GM18520 (cell line): ENCODE results near the gene LST1.
A peak's percentile ranks its signal among the peaks of the same experiment; 100 is the strongest.
"Not testable (repeated sequence)": the region's sequence is repeated elsewhere in the genome, so short reads cannot be mapped to it uniquely, and the experiment has no call there.

ENCODE experiments used
- ATAC-seq: cut with Tn5 transposase; IDR thresholded peaks from one replicate; pipeline ENCODE4 v1.9.1; 2021; ENCODE audit not compliant: unreplicated experiment

The LST1 gene

GRCh38 chr6:31580438-31580740, 5.7 kb upstream of the LST1 start:
- no peak for ATAC-seq

- ATAC-seq: peak; percentile 44
These were observed 5.2 kb upstream of the LST1 start for GRCh38 chr6:31580807-31581433.

- ATAC-seq: no peak
These were observed 4.4 kb upstream of the LST1 start for GRCh38 chr6:31581434-31582229.

- no peak for ATAC-seq
These were observed 3.8 kb upstream of the LST1 start, which contains the start of gene LTB for GRCh38 chr6:31582230-31582643. TSS of gene LTB (minus strand) at chr6:31582424. CDS start at chr6:31582417, 7 bp downstream.

- ATAC-seq: no peak
These were observed 586 bp upstream of the LST1 start for GRCh38 chr6:31585491-31585890.

GRCh38 chr6:31586599-31587281, 663 bp downstream of the LST1 start:
- ATAC-seq: no peak

- no peak for ATAC-seq
These were observed 2.0 kb downstream of the LST1 start for GRCh38 chr6:31587791-31588777.

GRCh38 chr6:31588871-31589650, 3.0 kb downstream of the LST1 start:
- ATAC-seq: no peak

- not testable (repeated sequence) for ATAC-seq
These were observed 4.6 kb downstream of the LST1 start for GRCh38 chr6:31590691-31591090.

GRCh38 chr6:31592396-31592771, 6.3 kb downstream of the LST1 start:
- no peak for ATAC-seq

- no peak for ATAC-seq
These were observed 10.9 kb downstream of the LST1 start for GRCh38 chr6:31597006-31597405.

- ATAC-seq: no peak
These were observed 21.2 kb downstream of the LST1 start for GRCh38 chr6:31607317-31607716.

- no peak for ATAC-seq
These were observed 23.7 kb downstream of the LST1 start for GRCh38 chr6:31609519-31610406.

- ATAC-seq: no peak
These were observed 24.9 kb downstream of the LST1 start for GRCh38 chr6:31610968-31611367.

- ATAC-seq: no peak
These were observed 28.1 kb downstream of the LST1 start for GRCh38 chr6:31614075-31614619.

- no peak for ATAC-seq
These were observed 28.9 kb downstream of the LST1 start, which contains the start of gene AIF1 for GRCh38 chr6:31614684-31615578. TSS of gene AIF1 (plus strand) at chr6:31615234. CDS start at chr6:31615330, 96 bp downstream.

- ATAC-seq: no peak
These were observed 29.7 kb downstream of the LST1 start for GRCh38 chr6:31615748-31616147.

- no peak for ATAC-seq
These were observed 30.9 kb downstream of the LST1 start for GRCh38 chr6:31617010-31617409.
